Measurements from ENCODE around the gene FAM199X. TPM values are rescaled to one million over a fixed set of nuclear protein-coding genes. Genes with fewer than 3 reads are reported as not detected.
"Not testable (repeated sequence)": the region's sequence is repeated elsewhere in the genome, so short reads cannot be mapped to it uniquely, and the experiment has no call there.

Gene FAM199X
- polyA plus RNA-seq, 1 donor from 2014 or later: 9.0 TPM

DNA sequence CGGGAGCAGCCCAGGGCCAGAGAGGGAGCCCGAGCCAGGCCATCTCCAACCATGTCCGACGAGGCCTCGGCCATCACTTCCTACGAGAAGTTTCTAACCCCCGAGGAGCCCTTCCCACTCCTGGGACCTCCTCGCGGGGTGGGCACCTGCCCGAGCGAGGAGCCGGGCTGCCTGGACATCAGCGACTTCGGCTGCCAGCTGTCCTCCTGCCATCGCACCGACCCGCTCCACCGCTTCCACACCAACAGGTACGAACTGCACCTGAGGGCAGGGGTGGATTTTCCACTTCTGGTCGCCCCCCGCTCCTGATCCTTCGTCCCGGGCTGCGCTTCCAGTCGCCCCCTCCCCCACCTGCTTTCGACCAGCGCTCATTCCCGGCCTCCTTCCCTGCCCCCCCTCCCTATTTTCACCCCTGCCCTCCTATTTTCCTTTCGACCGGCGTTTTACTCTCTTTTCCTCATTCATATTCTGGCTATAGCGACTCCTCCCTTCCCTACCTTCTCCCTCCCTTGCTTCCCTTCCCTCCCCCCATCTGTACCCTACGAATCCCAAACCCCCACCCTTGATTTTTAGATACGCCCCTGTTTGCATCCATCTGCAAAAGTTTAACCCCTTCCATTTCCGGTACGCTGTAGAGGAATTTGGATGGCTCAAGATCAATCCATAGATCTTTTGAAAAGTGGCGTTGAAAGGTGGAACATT is 633 bp downstream of the FAM199X start:
- Mint-ChIP-seq H3K27me3 (no peaks in the 10 kb centered on the region), H3K4me3 (peak overlapping the region; percentile 69 to 88 (median 82)), H3K4me1 (peaks cover 9 to 27% (median 25%) of the 10 kb centered on the region in 3 donors), H3K9me3 (no peaks in the 10 kb centered on the region), H3K36me3 (no peaks in the 10 kb centered on the region), H3K27ac (no peak overlapping the region)

DNA sequence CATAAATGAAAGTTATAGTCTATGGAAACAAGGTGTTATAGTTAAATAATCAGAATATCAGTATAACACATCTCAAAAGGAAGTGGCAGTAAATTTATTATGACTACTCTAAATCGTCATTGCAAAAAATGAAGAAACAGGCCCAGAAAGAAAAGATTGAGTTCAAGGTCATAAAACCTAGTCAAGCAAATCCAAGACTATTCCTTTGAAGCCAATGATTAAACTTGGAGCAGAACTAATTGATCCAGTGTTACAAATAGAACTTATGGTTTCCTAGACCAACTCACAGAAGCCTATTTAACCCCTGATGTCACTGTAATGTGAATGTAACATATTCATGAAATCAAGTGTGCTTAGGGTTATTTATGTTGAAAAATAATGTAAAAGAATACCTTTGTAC is 1.9 kb downstream of the FAM199X start:
- Mint-ChIP-seq H3K9me3 (no peaks in the 10 kb centered on the region), H3K36me3 (no peaks in the 10 kb centered on the region), H3K27me3 (no peaks in the 10 kb centered on the region), H3K4me1 (peaks cover 9 to 29% (median 25%) of the 10 kb centered on the region in 3 donors), H3K4me3 (peak overlapping the region in 2 of 4 donors; percentile 83 to 88), H3K27ac (peak overlapping the region in 2 of 3 donors; percentile 24 to 60)

DNA sequence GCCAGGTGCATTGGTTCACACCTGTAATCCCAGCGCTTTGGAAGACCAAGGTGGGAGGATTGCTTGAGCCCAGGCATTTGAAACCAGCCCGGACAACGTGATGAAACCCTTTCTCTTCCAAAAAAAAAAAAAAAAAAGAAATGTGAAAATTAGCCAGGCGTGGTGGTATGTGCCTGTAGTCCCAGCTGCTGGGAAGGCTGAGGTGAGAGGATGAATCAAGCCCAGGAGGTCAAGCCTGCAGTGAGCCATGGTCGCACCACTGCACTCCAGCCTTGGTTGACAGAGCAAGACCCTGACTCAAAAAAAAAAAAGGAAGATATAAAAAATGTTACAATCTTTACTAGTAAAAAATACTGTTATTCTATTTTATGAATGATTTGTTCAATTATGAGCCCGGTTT is 5.9 kb downstream of the FAM199X start:
- Mint-ChIP-seq H3K27ac (no peak overlapping the region), H3K36me3 (no peaks in the 10 kb centered on the region), H3K4me1 (peaks cover 9 to 23% (median 18%) of the 10 kb centered on the region in 3 donors), H3K9me3 (no peaks in the 10 kb centered on the region), H3K4me3 (no peak overlapping the region), H3K27me3 (no peaks in the 10 kb centered on the region)

DNA sequence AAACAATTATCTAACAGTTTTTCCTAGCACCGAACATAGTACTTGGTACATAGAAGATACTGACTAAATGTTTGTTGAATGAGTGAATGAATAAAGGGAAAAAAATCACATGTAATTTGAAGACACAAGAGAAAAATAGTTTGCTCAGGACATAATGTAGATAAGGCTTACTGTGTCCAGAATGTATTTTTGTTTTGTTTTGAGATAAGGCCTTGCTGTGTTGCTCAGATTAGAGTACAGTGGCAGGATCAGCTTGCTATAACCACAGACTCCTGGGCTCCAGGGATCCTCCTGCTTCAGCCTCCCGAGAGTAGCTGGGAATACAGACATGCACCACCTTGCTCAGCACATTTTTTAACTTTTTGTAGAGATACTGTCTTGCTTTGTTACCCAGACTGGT is 6.5 kb downstream of the FAM199X start:
- no peak overlapping the region for H3K4me3 Mint-ChIP-seq
- no peaks in the 10 kb centered on the region for H3K36me3 Mint-ChIP-seq
- no peaks in the 10 kb centered on the region for H3K27me3 Mint-ChIP-seq
- no peaks in the 10 kb centered on the region for H3K9me3 Mint-ChIP-seq
- H3K4me1 Mint-ChIP-seq: peaks cover 4 to 21% (median 13%) of the 10 kb centered on the region in 3 donors
- peak overlapping the region in 1 of 3 donors; percentile 23 for H3K27ac Mint-ChIP-seq

DNA sequence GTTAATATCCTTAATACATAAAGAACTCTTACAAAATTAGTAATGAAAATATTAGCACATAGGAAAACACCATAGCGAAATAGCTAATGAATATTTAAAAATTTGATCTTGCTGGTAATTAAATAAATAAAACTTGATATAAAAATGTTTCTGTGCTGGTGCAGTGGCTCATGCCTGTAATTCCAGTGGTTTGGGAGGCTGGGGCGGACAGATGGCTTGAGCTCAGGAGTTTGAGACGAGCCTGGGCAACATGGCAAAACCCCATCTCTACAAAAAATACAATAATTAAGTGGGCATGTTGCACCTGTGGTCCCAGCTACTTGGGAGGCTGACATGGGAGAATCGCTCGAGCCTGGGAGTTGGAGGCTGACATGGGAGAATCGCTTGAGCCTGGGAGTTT is 7.6 kb downstream of the FAM199X start:
- no peaks in the 10 kb centered on the region for H3K27me3 Mint-ChIP-seq
- H3K4me3 Mint-ChIP-seq: no peak overlapping the region
- H3K9me3 Mint-ChIP-seq: no peaks in the 10 kb centered on the region
- no peak overlapping the region for H3K27ac Mint-ChIP-seq
- no peaks in the 10 kb centered on the region for H3K36me3 Mint-ChIP-seq
- peaks cover 0 to 15% (median 7%) of the 10 kb centered on the region in 3 donors for H3K4me1 Mint-ChIP-seq

DNA sequence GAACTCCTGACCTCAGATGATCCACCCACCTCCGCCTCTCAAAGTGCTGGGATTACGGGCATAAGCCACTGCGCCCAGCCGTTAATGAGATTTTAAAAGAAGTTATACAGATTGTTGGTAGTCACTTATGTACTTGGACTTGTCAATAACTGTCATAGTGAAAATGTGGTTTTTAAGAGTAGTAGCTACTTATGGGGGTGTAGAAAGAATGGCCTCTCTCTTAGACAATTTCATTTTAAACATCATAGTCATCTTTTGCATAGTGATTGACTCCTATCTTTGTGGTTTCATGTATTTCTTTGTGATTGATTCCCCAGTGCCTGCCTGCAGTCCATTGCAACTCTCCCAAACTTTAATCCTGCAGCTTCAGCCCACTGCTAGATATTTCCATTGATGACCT is 17.4 kb downstream of the FAM199X start:
- H3K27ac Mint-ChIP-seq: no peak overlapping the region
- no peak overlapping the region for H3K4me3 Mint-ChIP-seq
- peaks cover 2% of the 10 kb centered on the region for H3K36me3 Mint-ChIP-seq
- no peaks in the 10 kb centered on the region for H3K27me3 Mint-ChIP-seq
- H3K9me3 Mint-ChIP-seq: no peaks in the 10 kb centered on the region
- peaks cover 0 to 4% (median 2%) of the 10 kb centered on the region in 3 donors for H3K4me1 Mint-ChIP-seq

DNA sequence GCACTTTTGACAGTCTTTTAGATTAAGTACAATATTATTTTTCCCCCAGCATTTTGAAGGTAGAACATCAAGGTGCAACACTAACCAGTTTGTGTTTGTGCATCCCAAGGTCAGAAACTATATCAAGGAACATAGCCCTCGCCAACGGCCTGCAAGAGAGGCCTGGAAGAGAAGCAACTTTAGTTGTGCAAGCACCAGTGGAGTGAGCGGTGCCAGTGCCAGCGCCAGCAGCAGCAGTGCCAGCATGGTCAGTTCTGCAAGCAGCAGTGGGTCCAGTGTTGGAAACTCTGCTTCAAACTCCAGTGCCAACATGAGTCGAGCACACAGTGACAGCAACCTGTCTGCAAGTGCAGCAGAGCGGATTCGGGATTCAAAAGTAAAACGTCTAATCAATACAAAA is 21.7 kb downstream of the FAM199X start:
- Mint-ChIP-seq H3K27ac (no peak overlapping the region), H3K4me3 (no peak overlapping the region), H3K27me3 (no peaks in the 10 kb centered on the region), H3K4me1 (no peaks in the 10 kb centered on the region), H3K36me3 (no peaks in the 10 kb centered on the region), H3K9me3 (no peaks in the 10 kb centered on the region)

DNA sequence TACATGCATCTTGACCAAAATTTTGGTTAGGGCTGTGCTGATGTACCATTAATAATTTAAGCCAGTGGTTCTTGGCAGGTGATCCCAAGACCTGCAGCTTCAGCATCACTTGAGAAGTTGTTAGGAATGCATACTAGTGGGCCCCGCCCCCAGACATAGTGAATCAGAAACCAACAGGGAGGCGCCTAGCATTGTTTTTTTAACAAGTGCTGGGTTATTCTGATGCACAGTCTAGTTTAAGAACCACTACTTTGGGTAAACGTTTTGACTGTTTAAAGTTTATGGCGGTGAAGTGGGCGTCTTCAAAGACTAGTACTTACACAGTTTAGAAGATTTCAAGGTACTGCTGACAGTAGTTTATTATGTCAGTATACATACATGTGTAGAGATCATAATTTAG is 23.6 kb downstream of the FAM199X start:
- Mint-ChIP-seq H3K36me3 (no peaks in the 10 kb centered on the region), H3K27me3 (no peaks in the 10 kb centered on the region), H3K27ac (no peak overlapping the region), H3K4me3 (no peak overlapping the region), H3K9me3 (no peaks in the 10 kb centered on the region), H3K4me1 (peaks cover 0 to under 1% (median 0%) of the 10 kb centered on the region in 3 donors)

DNA sequence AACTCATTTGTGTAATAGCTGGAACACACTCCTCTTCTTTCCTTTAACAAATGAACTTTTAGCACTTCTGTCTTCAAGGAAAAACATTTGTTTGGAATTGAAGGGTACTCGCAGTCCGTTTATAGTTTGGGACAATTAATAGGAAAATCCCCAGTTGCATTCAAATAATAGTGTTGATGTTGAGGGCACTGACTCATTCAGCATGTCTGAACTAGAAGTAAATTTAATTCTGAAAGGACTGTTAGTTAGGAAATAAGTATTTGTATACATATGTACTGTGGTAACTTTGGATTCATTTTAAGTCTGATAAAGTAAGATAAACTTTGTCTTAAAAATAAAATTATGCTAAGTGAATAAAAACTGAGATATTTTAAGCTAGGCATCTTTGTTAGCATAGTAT is 27.2 kb downstream of the FAM199X start:
- Mint-ChIP-seq H3K4me3 (no peak overlapping the region), H3K27me3 (no peaks in the 10 kb centered on the region), H3K9me3 (no peaks in the 10 kb centered on the region), H3K36me3 (no peaks in the 10 kb centered on the region), H3K4me1 (peaks cover 0 to 2% (median 1%) of the 10 kb centered on the region in 3 donors), H3K27ac (no peak overlapping the region)

DNA sequence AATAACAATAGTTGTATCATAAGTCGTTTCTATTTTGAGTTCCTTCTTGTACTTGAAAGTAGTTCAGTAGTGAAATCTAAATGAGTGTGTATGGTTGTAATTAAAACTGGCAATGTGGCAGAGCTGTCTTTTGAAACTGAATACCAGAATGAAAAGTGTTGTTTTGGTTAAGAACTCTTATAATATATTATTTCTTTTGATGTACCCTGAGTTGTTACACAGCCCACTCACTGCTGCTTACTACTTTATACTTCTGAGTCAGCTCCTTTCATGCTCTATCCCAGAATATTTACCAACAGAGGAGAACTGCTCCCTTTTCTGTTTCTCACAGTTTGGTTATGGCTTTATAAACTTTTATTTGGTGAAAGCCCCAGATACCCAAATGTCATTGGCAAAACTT is 28.8 kb downstream of the FAM199X start:
- Mint-ChIP-seq H3K9me3 (no peaks in the 10 kb centered on the region), H3K4me1 (peaks cover 0 to 3% (median 1%) of the 10 kb centered on the region in 3 donors), H3K27me3 (no peaks in the 10 kb centered on the region), H3K4me3 (no peak overlapping the region), H3K36me3 (no peaks in the 10 kb centered on the region), H3K27ac (no peak overlapping the region)

DNA sequence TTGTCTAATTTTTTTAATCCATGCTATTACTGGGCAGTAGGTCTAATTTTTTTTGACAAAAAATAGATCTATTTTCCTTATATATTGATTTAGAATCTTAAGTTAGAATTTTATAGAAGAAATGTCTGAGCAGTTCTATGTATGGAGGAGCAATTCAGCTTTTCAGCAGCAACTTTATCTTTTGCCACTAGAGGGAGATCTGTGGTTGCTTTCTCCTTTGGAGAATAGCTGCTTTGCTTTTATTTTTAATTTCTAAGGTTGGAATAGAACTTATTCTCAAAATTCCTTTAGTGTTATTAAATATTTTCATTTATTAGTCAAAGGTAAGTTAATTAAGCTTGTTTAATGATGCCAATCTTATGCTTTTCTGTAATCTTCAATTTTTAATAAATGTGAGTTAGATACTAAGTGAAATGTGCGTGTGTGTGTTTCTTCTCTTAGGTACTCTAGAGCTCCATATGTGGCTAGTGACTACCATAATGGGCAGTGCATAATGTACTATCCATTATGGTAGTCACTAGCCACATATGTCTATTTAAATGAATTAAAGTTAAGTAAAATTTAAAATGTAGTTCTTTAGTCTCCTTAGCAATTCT is 29.3 kb downstream of the FAM199X start:
- no peaks in the 10 kb centered on the region for H3K36me3 Mint-ChIP-seq
- H3K4me3 Mint-ChIP-seq: no peak overlapping the region
- peaks cover 0 to 3% (median 1%) of the 10 kb centered on the region in 3 donors for H3K4me1 Mint-ChIP-seq
- no peaks in the 10 kb centered on the region for H3K27me3 Mint-ChIP-seq
- H3K27ac Mint-ChIP-seq: no peak overlapping the region
- no peaks in the 10 kb centered on the region for H3K9me3 Mint-ChIP-seq

DNA sequence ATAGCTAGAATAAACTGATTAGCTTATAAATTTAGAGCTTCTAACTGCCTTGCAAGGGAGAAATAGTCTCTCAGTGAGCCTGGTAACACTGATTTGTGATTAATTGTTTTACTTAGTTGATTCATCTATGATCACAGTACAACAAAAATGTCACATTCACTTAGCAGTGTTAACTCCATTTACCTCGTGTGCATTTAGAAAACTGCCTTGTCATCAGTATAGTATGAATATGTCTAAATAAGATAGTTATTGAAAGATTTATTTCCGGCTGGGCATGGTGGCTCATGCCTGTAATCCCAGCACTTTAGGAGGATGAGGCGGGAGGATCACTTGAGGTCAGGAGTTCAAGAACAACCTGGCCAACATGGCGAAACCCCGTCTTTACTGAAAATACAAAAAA is 39.3 kb downstream of the FAM199X start:
- Mint-ChIP-seq H3K4me3 (no peak overlapping the region), H3K36me3 (no peaks in the 10 kb centered on the region), H3K27ac (no peak overlapping the region), H3K9me3 (no peaks in the 10 kb centered on the region), H3K4me1 (no peaks in the 10 kb centered on the region), H3K27me3 (no peaks in the 10 kb centered on the region)

DNA sequence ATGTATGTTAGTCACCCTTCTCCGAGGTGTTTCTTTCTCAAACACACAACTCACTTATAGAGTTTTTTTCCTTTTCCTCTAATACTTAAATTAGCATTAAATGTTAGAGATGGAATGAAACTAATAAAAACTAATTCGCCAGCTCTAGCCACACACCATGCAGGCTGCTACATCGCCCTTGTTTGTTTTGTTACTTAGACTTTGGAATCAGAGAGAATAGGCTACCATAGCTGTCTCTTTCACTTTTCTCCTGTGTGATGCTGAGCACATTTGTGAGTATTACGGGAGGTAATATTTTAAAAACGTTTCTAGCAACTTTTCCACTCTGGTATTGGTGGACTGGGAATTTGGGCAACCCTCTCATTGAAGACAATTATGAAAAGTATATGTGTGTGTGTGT is 44.9 kb downstream of the FAM199X start:
- Mint-ChIP-seq H3K27me3 (no peaks in the 10 kb centered on the region), H3K36me3 (no peaks in the 10 kb centered on the region), H3K27ac (no peak overlapping the region), H3K9me3 (no peaks in the 10 kb centered on the region), H3K4me1 (no peaks in the 10 kb centered on the region), H3K4me3 (no peak overlapping the region)

DNA sequence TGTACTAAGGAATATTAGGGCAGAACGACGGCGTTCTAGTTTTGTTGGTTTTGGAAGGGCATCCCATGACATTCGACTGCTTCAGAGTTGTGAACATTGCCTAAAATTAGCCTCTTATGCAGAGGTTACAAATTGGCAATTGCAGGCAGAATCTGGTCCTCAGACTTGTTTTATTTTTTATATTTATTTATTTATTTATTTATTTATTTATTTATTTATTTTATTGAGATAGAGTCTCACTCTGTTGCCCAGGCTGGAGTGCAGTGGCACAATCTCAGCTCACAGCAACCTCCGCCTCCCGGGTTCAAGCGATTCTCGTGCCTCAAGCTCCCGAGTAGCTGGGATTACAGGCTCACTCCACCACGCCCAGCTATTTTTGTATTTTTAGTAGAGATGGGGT is 63.8 kb downstream of the FAM199X start:
- not testable (repeated sequence) for H3K27ac Mint-ChIP-seq, H3K27me3 Mint-ChIP-seq, H3K4me3 Mint-ChIP-seq, H3K36me3 Mint-ChIP-seq, H3K4me1 Mint-ChIP-seq, H3K9me3 Mint-ChIP-seq
